Cardiac atrium fibroblast (primary cell): ENCODE data around the gene DEPDC7. TPM values are rescaled to one million over a fixed set of nuclear protein-coding genes. Genes with fewer than 3 reads are reported as not detected.

Experiments used
- total RNA-seq: library from RNA; depleted of rRNA; stranded (reverse); fragments of >200 nt; gene quantifications from 2 replicates; pipeline ENCODE4 v1.2.3, GENCODE V29; 2015

DEPDC7 gene
- total RNA-seq = 1.3 and 1.9 TPM in 2 replicates

GRCh38 chr11:33015621-33016551, at the start of gene DEPDC7:
DEPDC7 (plus strand) TSS chr11:33015878; CDS start chr11:33015956, 78 bp downstream.

GRCh38 chr11:33039274-33040032, 23.8 kb downstream of the DEPDC7 start, which contains the start of gene TCP11L1:
TCP11L1 (plus strand) TSS chr11:33039572; CDS start chr11:33043774, 4,202 bp downstream.

Other genes with a start within 250 kb of the DEPDC7 start
- not detected in 2 replicates for gene CCDC73, start 221.2 kb upstream of the DEPDC7 start, total RNA-seq
- gene PRRG4, start 186.0 kb upstream of the DEPDC7 start, total RNA-seq = 0.32 TPM in 1 of 2 replicates, not detected in the other
- gene QSER1, start 123.1 kb upstream of the DEPDC7 start, total RNA-seq = 8.8 and 16.7 TPM in 2 replicates
- 20.9 and 29.6 TPM in 2 replicates for gene TCP11L1, start 23.7 kb downstream of the DEPDC7 start, total RNA-seq
- gene CSTF3, start 145.6 kb downstream of the DEPDC7 start, total RNA-seq = 10.3 and 15.4 TPM in 2 replicates
- 69.7 and 89.3 TPM in 2 replicates for gene HIPK3, start 241.5 kb downstream of the DEPDC7 start, total RNA-seq